H1 (cell line): ENCODE measurements around the gene RNF182. TPM values are rescaled to one million over a fixed set of nuclear protein-coding genes. Genes with fewer than 3 reads are reported as not detected.

Experiments used
- CBX8 ChIP-seq: fragments of 300-800, 300-1000 bp; sonication (generic); IDR thresholded peaks from 2 replicates; pipeline ENCODE4 v1.7.1; 2016; ENCODE audit warnings: low read depth, low read length, borderline replicate concordance
- CTBP2 ChIP-seq: IDR thresholded peaks from 2 replicates; pipeline ENCODE4 v1.7.0; 2011; ENCODE audit warnings: borderline replicate concordance, mild to moderate bottlenecking, moderate library complexity, mixed read lengths, low read length; ENCODE audit not compliant: insufficient read depth, insufficient read length
- EGR1 ChIP-seq: IDR thresholded peaks from 2 replicates; pipeline ENCODE4 v1.6.1; 2011; ENCODE audit warnings: low read depth, low read length, borderline replicate concordance
- NANOG ChIP-seq: IDR thresholded peaks from 2 replicates; pipeline ENCODE4 v1.6.1; 2011; ENCODE audit warnings: low read length, low read depth, mild to moderate bottlenecking, inconsistent platforms; ENCODE audit not compliant: insufficient read depth, poor library complexity, severe bottlenecking
- POLR2A ChIP-seq, 2 experiments: IDR thresholded peaks; 1 replicate in 1 of 2; 2 replicates in 1 of 2; pipeline ENCODE4 v1.6.1; 2011; ENCODE audit warnings: low read depth in 2 of 2, low read length in 2 of 2, mild to moderate bottlenecking in 2 of 2; ENCODE audit errors: control extremely low read depth in 1 of 2
- RAD21 ChIP-seq, 2 experiments: IDR thresholded peaks in 1 of 2; conservative IDR thresholded peaks in 1 of 2; 2 replicates each; pipeline ENCODE4 v1.6.1; 2011; ENCODE audit warnings: low read depth in 2 of 2, low read length in 2 of 2, improper control_type of control experiment in 1 of 2, inconsistent platforms in 1 of 2, mild to moderate bottlenecking in 1 of 2, moderate library complexity in 1 of 2
- polyA plus RNA-seq, 7 experiments: library from polyadenylated mRNA; depleted of rRNA in 3 of 7; stranded (reverse) in 5 of 7; unstranded in 2 of 7; fragments of >200 nt in 5 of 7; fragments of 200-250 nt in 2 of 7; gene quantifications; 1 replicate in 5 of 7; 2 replicates in 1 of 7; 4 replicates in 1 of 7; pipeline versions ENCODE4 v1.2.1 to v1.2.3, GENCODE V29; 2011 to 2013; ENCODE audit warnings: missing spikeins in 2 of 7, mixed read lengths in 2 of 7
- total RNA-seq: library from RNA; stranded (reverse); fragmentation: NEBNext Ultra II Directional; extraction: Animal tissue kit (Norgen Biotek cat#: 25700); gene quantifications from 2 replicates; pipeline ENCODE4 v1.2.1, GENCODE V29; 2021
- TF ChIP-seq, protein P1 (sequence below): fragments of 300-600 bp; sonication (generic); IDR thresholded peaks from 2 replicates; pipeline ENCODE4 v1.7.1; 2012; ENCODE audit warnings: low read length, moderate library complexity, mild to moderate bottlenecking, inconsistent platforms; ENCODE audit not compliant: insufficient replicate concordance

The RNF182 gene
- total and polyA plus RNA-seq, 2 of the 8 experiments (the other 6 are each of a cell fraction or from before 2014, with no cell fraction given), result 6.2 to 10.7 TPM

DNA sequence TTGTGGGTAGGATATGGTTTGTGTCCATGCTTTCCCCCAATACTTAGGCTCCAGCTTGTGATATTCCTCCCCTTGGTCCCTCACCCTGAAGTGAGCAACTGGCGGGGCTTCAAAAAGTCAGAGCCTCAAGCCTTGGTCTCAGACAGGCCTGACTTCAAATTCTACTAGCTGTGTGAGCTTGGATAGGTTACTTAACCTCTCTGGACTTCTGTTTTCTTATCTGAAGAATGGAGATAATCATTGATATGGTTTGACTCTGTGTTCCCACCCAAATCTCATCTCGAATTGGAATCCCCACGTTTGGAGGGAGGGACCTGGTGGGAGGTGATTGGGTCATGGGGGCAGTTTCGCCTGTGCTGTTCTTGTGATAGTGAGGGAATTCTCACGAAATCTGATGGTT lies 97.9 kb downstream of the RNF182 start (continued):
- TF ChIP-seq, protein P1, sequence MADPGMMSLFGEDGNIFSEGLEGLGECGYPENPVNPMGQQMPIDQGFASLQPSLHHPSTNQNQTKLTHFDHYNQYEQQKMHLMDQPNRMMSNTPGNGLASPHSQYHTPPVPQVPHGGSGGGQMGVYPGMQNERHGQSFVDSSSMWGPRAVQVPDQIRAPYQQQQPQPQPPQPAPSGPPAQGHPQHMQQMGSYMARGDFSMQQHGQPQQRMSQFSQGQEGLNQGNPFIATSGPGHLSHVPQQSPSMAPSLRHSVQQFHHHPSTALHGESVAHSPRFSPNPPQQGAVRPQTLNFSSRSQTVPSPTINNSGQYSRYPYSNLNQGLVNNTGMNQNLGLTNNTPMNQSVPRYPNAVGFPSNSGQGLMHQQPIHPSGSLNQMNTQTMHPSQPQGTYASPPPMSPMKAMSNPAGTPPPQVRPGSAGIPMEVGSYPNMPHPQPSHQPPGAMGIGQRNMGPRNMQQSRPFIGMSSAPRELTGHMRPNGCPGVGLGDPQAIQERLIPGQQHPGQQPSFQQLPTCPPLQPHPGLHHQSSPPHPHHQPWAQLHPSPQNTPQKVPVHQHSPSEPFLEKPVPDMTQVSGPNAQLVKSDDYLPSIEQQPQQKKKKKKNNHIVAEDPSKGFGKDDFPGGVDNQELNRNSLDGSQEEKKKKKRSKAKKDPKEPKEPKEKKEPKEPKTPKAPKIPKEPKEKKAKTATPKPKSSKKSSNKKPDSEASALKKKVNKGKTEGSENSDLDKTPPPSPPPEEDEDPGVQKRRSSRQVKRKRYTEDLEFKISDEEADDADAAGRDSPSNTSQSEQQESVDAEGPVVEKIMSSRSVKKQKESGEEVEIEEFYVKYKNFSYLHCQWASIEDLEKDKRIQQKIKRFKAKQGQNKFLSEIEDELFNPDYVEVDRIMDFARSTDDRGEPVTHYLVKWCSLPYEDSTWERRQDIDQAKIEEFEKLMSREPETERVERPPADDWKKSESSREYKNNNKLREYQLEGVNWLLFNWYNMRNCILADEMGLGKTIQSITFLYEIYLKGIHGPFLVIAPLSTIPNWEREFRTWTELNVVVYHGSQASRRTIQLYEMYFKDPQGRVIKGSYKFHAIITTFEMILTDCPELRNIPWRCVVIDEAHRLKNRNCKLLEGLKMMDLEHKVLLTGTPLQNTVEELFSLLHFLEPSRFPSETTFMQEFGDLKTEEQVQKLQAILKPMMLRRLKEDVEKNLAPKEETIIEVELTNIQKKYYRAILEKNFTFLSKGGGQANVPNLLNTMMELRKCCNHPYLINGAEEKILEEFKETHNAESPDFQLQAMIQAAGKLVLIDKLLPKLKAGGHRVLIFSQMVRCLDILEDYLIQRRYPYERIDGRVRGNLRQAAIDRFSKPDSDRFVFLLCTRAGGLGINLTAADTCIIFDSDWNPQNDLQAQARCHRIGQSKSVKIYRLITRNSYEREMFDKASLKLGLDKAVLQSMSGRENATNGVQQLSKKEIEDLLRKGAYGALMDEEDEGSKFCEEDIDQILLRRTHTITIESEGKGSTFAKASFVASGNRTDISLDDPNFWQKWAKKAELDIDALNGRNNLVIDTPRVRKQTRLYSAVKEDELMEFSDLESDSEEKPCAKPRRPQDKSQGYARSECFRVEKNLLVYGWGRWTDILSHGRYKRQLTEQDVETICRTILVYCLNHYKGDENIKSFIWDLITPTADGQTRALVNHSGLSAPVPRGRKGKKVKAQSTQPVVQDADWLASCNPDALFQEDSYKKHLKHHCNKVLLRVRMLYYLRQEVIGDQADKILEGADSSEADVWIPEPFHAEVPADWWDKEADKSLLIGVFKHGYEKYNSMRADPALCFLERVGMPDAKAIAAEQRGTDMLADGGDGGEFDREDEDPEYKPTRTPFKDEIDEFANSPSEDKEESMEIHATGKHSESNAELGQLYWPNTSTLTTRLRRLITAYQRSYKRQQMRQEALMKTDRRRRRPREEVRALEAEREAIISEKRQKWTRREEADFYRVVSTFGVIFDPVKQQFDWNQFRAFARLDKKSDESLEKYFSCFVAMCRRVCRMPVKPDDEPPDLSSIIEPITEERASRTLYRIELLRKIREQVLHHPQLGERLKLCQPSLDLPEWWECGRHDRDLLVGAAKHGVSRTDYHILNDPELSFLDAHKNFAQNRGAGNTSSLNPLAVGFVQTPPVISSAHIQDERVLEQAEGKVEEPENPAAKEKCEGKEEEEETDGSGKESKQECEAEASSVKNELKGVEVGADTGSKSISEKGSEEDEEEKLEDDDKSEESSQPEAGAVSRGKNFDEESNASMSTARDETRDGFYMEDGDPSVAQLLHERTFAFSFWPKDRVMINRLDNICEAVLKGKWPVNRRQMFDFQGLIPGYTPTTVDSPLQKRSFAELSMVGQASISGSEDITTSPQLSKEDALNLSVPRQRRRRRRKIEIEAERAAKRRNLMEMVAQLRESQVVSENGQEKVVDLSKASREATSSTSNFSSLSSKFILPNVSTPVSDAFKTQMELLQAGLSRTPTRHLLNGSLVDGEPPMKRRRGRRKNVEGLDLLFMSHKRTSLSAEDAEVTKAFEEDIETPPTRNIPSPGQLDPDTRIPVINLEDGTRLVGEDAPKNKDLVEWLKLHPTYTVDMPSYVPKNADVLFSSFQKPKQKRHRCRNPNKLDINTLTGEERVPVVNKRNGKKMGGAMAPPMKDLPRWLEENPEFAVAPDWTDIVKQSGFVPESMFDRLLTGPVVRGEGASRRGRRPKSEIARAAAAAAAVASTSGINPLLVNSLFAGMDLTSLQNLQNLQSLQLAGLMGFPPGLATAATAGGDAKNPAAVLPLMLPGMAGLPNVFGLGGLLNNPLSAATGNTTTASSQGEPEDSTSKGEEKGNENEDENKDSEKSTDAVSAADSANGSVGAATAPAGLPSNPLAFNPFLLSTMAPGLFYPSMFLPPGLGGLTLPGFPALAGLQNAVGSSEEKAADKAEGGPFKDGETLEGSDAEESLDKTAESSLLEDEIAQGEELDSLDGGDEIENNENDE, result no peak
- TF ChIP-seq POLR2A (IDR thresholded peaks at IDR 0.05; ENCODE audit: control extremely low read depth in 1 of 2, low read depth in 2 of 2, low read length in 2 of 2), result no peak
- no peak for TF ChIP-seq EGR1
- no peak for TF ChIP-seq CBX8
- no peak for TF ChIP-seq CTBP2
- no peak for TF ChIP-seq RAD21 (IDR thresholded peaks at IDR 0.05 in 1 of 2, conservative IDR thresholded peaks at IDR 0.05 in 1 of 2; ENCODE audit: low read depth in 2 of 2, low read length in 2 of 2)
- TF ChIP-seq NANOG, result no peak
